K562 (cell line): Measurements from ENCODE around the gene WNK2. TPM values are rescaled to one million over a fixed set of nuclear protein-coding genes. Genes with fewer than 3 reads are reported as not detected.

ENCODE experiments used
- ATAC-seq: fragments of 200-7000 bp; cut with Tn5 transposase; 3 replicates; pipeline ENCODE4 v1.9.1; 2020; ENCODE audit warnings: moderate library complexity
- BruUV-seq: library from RNA; stranded (reverse); fragments of 400-500 nt; replicated peaks from 2 replicates; lab custom pipeline; 2021; lab: Mats Ljungman, UMichigan
- CTCF ChIA-PET: fragments of 300-600 bp; formaldehyde crosslinking; extraction: SDS; loops from one replicate; lab custom pipeline; 2021; ENCODE audit warnings: low intra/inter-chr PET ratio; lab: Yijun Ruan, JAX
- POLR2A ChIA-PET: fragments of 300-600, 350-650 bp; sonication (Branson Sonifier 250); formaldehyde crosslinking; extraction: SDS; loops from one replicate; lab custom pipeline; 2021; ENCODE audit warnings: antibody characterized with exemption, inconsistent platforms; lab: Yijun Ruan, JAX
- DNase-seq, 4 experiments: peaks; one replicate each; pipeline versions ENCODE4 v3.0.0 to v3.0.0-alpha.2; 2011 to 2018; ENCODE audit warnings: low spot score in 3 of 4, mixed read lengths in 3 of 4; ENCODE audit errors: extremely low read depth in 1 of 4
- FAIRE-seq: peaks from 2 replicates; lab custom pipeline; 2011; peaks lifted over from hg19 to GRCh38; lab: Jason Lieb, UNC
- H2AFZ ChIP-seq: 2 replicates; pipeline ENCODE4 v1.6.0; 2011; ENCODE audit warnings: low read depth, low read length, control low read depth, inconsistent platforms
- H3K27ac ChIP-seq: fragments of 200-600 bp; 3 replicates; pipeline ENCODE4 v1.8.0; 2011; ENCODE audit warnings: low read depth, mild to moderate bottlenecking, control low read depth, inconsistent platforms, low read length, moderate library complexity, mixed read lengths; ENCODE audit errors: extremely low read depth
- H3K27me3 ChIP-seq, 2 experiments: fragments of 300-600 bp in 1 of 2; 2 replicates in 1 of 2; 3 replicates in 1 of 2; pipeline versions ENCODE4 v1.6.0 to v1.8.0; 2011; ENCODE audit warnings: inconsistent platforms in 2 of 2, low read length in 2 of 2, mild to moderate bottlenecking in 1 of 2, mixed read lengths in 1 of 2, moderate library complexity in 1 of 2; ENCODE audit not compliant: control insufficient read depth in 2 of 2, insufficient read depth in 2 of 2
- H3K36me3 ChIP-seq: fragments of 300-600 bp; 3 replicates; pipeline ENCODE4 v1.8.0; 2011; ENCODE audit warnings: mild to moderate bottlenecking, low read length, inconsistent platforms; ENCODE audit not compliant: control insufficient read depth, insufficient read depth
- H3K4me1 ChIP-seq, 2 experiments: fragments of 200-600 bp in 1 of 2; replicated peaks in 1 of 2; 2 replicates in 1 of 2; 3 replicates in 1 of 2; pipeline versions ENCODE4 v1.5.1 to v1.8.0; 2011; ENCODE audit warnings: inconsistent platforms in 2 of 2, low read length in 2 of 2, mild to moderate bottlenecking in 1 of 2, mixed read lengths in 1 of 2, moderate library complexity in 1 of 2; ENCODE audit not compliant: control insufficient read depth in 2 of 2, insufficient read depth in 2 of 2
- H3K4me2 ChIP-seq: 2 replicates; pipeline ENCODE4 v1.6.1; 2011; ENCODE audit warnings: low read length, control low read depth, inconsistent platforms, mixed read lengths; ENCODE audit not compliant: insufficient read depth
- H3K4me3 ChIP-seq: fragments of 200-600 bp; sonication (generic), shearing (Covaris generic); 2 replicates; pipeline ENCODE4 v1.5.1; 2016; ENCODE audit warnings: control low read depth, inconsistent platforms
- H3K79me2 ChIP-seq: fragments of 200-600 bp; 3 replicates; pipeline ENCODE4 v1.8.0; 2011; ENCODE audit warnings: low read length, inconsistent platforms; ENCODE audit not compliant: control insufficient read depth, insufficient read depth
- H3K9ac ChIP-seq, 2 experiments: 2 replicates each; pipeline versions ENCODE4 v1.6.0 to v1.6.1; 2011; ENCODE audit warnings: low read depth in 2 of 2, low read length in 2 of 2, control low read depth in 1 of 2, inconsistent platforms in 1 of 2, mild to moderate bottlenecking in 1 of 2, mixed read lengths in 1 of 2; ENCODE audit not compliant: insufficient read depth in 1 of 2
- H3K9me1 ChIP-seq: one replicate; pipeline ENCODE4 v1.6.0; 2011; ENCODE audit warnings: inconsistent platforms, mild to moderate bottlenecking, low read length, moderate library complexity; ENCODE audit not compliant: control insufficient read depth, insufficient read depth
- H3K9me3 ChIP-seq: replicated peaks from 2 replicates; pipeline ENCODE4 v1.5.1; 2011; ENCODE audit warnings: low read depth, low read length, inconsistent platforms; ENCODE audit not compliant: control insufficient read depth, insufficient read depth
- H4K20me1 ChIP-seq: replicated peaks from 2 replicates; pipeline ENCODE4 v1.6.1; 2011; ENCODE audit warnings: low read length, inconsistent platforms, mixed read lengths; ENCODE audit not compliant: control insufficient read depth, insufficient read depth
- STAT6 ChIP-seq: sonication (generic); formaldehyde crosslinking; IDR thresholded peaks from 2 replicates; pipeline ENCODE4 v1.8.1; 2023; ENCODE audit warnings: mild to moderate bottlenecking, missing genetic modification reagents
- WGBS: fragments of 100-300 bp; shearing (Covaris generic); methylation state at CpG from one replicate; pipeline ENCODE4 v1.1.6; 2016; ENCODE audit warnings: low coverage, mixed read lengths; ENCODE audit not compliant: insufficient coverage; ENCODE audit errors: missing lambda C conversion rate; 5-methylcytosine and 5-hydroxymethylcytosine counted together
- in situ Hi-C: fragments of 300-500 bp; cut with MboI; formaldehyde crosslinking; loops from 4 replicates; pipeline ENCODE4 v1.15.0; 2018; ENCODE audit warnings: inconsistent platforms, mixed read lengths
- intact Hi-C: fragments of 100-400 bp; cut with micrococcal nuclease; formaldehyde crosslinking; loops from 2 replicates; pipeline ENCODE4 v1.14.2; 2022
- polyA plus RNA-seq, 8 experiments: library from polyadenylated mRNA; depleted of rRNA in 4 of 8; stranded (reverse) in 5 of 8; unstranded in 3 of 8; fragments of >200 nt; fragmentation: Nextera tagmentation in 2 of 8; fragmentation: Illumina TruSeq in 1 of 8; extraction: Ambion mirVana in 2 of 8; extraction: Trizol in 1 of 8; gene quantifications; 2 replicates each; pipeline versions ENCODE4 v1.2.1 to v1.2.3, GENCODE V29; 2011 to 2014; ENCODE audit warnings: inconsistent platforms in 1 of 8, missing spikeins in 1 of 8
- total RNA-seq, 7 experiments: library from RNA; depleted of rRNA in 6 of 7; stranded (reverse); fragments of >200 nt in 6 of 7; fragmentation: Illumina TruSeq in 2 of 7; extraction: Trizol in 2 of 7; gene quantifications; 2 replicates each; pipeline versions ENCODE4 v1.2.1 to v1.2.3, GENCODE V29; 2011 to 2021; ENCODE audit warnings: low replicate concordance in 1 of 7

Gene WNK2
- total and polyA plus RNA-seq, 9 of the 15 experiments (the other 6 are each of a cell fraction or from before 2014, with no cell fraction given): 0.36 to 3.3 (median 0.64) TPM; not detected in 2

GRCh38 chr9:93218161-93218560 lies 34.2 kb downstream of the WNK2 start:
- FAIRE-seq: no peak
- Histone ChIP-seq H3K9me1 (no peaks in the 10 kb centered on the region), H3K4me3 (no peak overlapping the region), H3K36me3 (no peaks in the 10 kb centered on the region), H3K9me3 (no peaks in the 10 kb centered on the region)
- WGBS: 21% methylated on average over 6 of the region's 6 CpGs
- intact Hi-C loops: no loop called here
- TF ChIP-seq STAT6: no peak
- TF ChIP-seq, all 486 proteins: peak for 0
- POLR2A ChIA-PET: no interaction called here
- no peak overlapping the region for H3K27ac ChIP-seq
- H2AFZ ChIP-seq: no peak overlapping the region
- no peak overlapping the region for H3K4me2 ChIP-seq
- peaks cover 14 to 42% of the 10 kb centered on the region in 2 experiments for H3K27me3 ChIP-seq
- CTCF ChIA-PET: no interaction called here
- no peaks in the 10 kb centered on the region for H3K79me2 ChIP-seq
- ATAC-seq (no peak), DNase-seq (no peak)
- in situ Hi-C loops: no loop called here
- H4K20me1 ChIP-seq: no peaks in the 10 kb centered on the region
- H3K9ac ChIP-seq: no peak overlapping the region
- no peaks in the 10 kb centered on the region for H3K4me1 ChIP-seq
- no TSS peak for BruUV-seq
